Astrocyte (in vitro differentiated cells and primary cell): ENCODE measurements around the gene HNRNPM. TPM values are rescaled to one million over a fixed set of nuclear protein-coding genes. Genes with fewer than 3 reads are reported as not detected.
A peak's percentile ranks its signal among the peaks of the same experiment; 100 is the strongest.

Source experiments
- DNase-seq: peaks from one replicate; pipeline ENCODE4 v3.0.0-alpha.2; 2010; ENCODE audit warnings: low read depth
- FAIRE-seq: peaks from 2 replicates; lab custom pipeline; 2011; peaks lifted over from hg19 to GRCh38; lab: Jason Lieb, UNC
- H2AFZ ChIP-seq: 2 replicates; pipeline ENCODE4 v1.6.0; 2012; ENCODE audit warnings: low read depth, low read length, inconsistent platforms
- H3K27ac ChIP-seq: 2 replicates; pipeline ENCODE4 v1.5.1; 2011; ENCODE audit warnings: low read depth, low read length, inconsistent platforms
- H3K27me3 ChIP-seq: 2 replicates; pipeline ENCODE4 v1.6.0; 2011; ENCODE audit warnings: low read length, inconsistent platforms; ENCODE audit not compliant: insufficient read depth
- H3K36me3 ChIP-seq: 2 replicates; pipeline ENCODE4 v1.5.1; 2011; ENCODE audit warnings: low read length, inconsistent platforms; ENCODE audit not compliant: insufficient read depth
- H3K4me1 ChIP-seq: 2 replicates; pipeline ENCODE4 v1.5.1; 2011; ENCODE audit warnings: low read length, inconsistent platforms; ENCODE audit not compliant: insufficient read depth
- H3K4me2 ChIP-seq: 2 replicates; pipeline ENCODE4 v1.6.0; 2012; ENCODE audit warnings: low read length, inconsistent platforms
- H3K4me3 ChIP-seq: 2 replicates; pipeline ENCODE4 v1.5.1; 2011; ENCODE audit warnings: low read depth, mild to moderate bottlenecking, low read length, inconsistent platforms; ENCODE audit not compliant: insufficient read depth
- H3K79me2 ChIP-seq: 2 replicates; pipeline ENCODE4 v1.6.0; 2012; ENCODE audit warnings: mild to moderate bottlenecking, low read length, inconsistent platforms; ENCODE audit not compliant: insufficient read depth
- H3K9ac ChIP-seq: 2 replicates; pipeline ENCODE4 v1.6.0; 2012; ENCODE audit warnings: mild to moderate bottlenecking, low read length, inconsistent platforms
- H3K9me3 ChIP-seq: 2 replicates; pipeline ENCODE4 v1.5.1; 2012; ENCODE audit warnings: low read depth, mild to moderate bottlenecking, low read length, inconsistent platforms; ENCODE audit not compliant: insufficient read depth
- H4K20me1 ChIP-seq: 2 replicates; pipeline ENCODE4 v1.6.0; 2012; ENCODE audit warnings: low read length, inconsistent platforms; ENCODE audit not compliant: insufficient read depth
- H3K27ac Mint-ChIP-seq: one replicate; pipeline ENCODE4 v1.8.0; 2021; ENCODE audit warnings: mild to moderate bottlenecking, mixed read lengths; ENCODE audit not compliant: unreplicated experiment
- H3K27me3 Mint-ChIP-seq: one replicate; pipeline ENCODE4 v1.8.0; 2021; ENCODE audit warnings: low read depth, mixed read lengths; ENCODE audit not compliant: unreplicated experiment
- H3K36me3 Mint-ChIP-seq: one replicate; pipeline ENCODE4 v1.8.0; 2021; ENCODE audit warnings: low read depth, mixed read lengths; ENCODE audit not compliant: unreplicated experiment
- H3K4me1 Mint-ChIP-seq: one replicate; pipeline ENCODE4 v1.8.0; 2021; ENCODE audit warnings: low read depth, mixed read lengths; ENCODE audit not compliant: unreplicated experiment
- H3K4me3 Mint-ChIP-seq: one replicate; pipeline ENCODE4 v1.8.0; 2021; ENCODE audit warnings: mild to moderate bottlenecking, moderate library complexity, mixed read lengths; ENCODE audit not compliant: unreplicated experiment
- H3K9me3 Mint-ChIP-seq: one replicate; pipeline ENCODE4 v1.8.0; 2021; ENCODE audit warnings: mild to moderate bottlenecking, mixed read lengths; ENCODE audit not compliant: unreplicated experiment
- CTCF ChIP-seq: IDR thresholded peaks from 2 replicates; pipeline ENCODE4 v1.5.1; 2011; ENCODE audit warnings: low read depth, mild to moderate bottlenecking, inconsistent platforms, low read length, moderate library complexity; ENCODE audit not compliant: insufficient read depth
- EZH2 ChIP-seq: IDR thresholded peaks from 2 replicates; pipeline ENCODE4 v1.6.1; 2012; ENCODE audit warnings: mild to moderate bottlenecking, low read length, inconsistent platforms; ENCODE audit not compliant: insufficient read depth
- total RNA-seq: library from RNA; stranded (reverse); gene quantifications from 2 replicates; pipeline ENCODE4 v1.2.1, GENCODE V29; 2021

HNRNPM gene
- total RNA-seq, 1 donor from 2014 or later, result 172 TPM

- H3K36me3 Mint-ChIP-seq, result peaks cover 2% of the 10 kb centered on the region
- H2AFZ ChIP-seq, result no peak overlapping the region
- H3K27ac Mint-ChIP-seq, result peak overlapping the region; percentile 85
- TF ChIP-seq EZH2, result no peak
- TF ChIP-seq CTCF, result no peak
- no peak for DNase-seq
- no peaks in the 10 kb centered on the region for H3K9me3 ChIP-seq
- peak overlapping the region; percentile 76 for H3K4me3 Mint-ChIP-seq
- peak overlapping the region; percentile 2 for H3K27ac ChIP-seq
- H3K4me2 ChIP-seq, result peak overlapping the region; percentile 57
- no peaks in the 10 kb centered on the region for H3K27me3 ChIP-seq
- H4K20me1 ChIP-seq, result peaks cover 94% of the 10 kb centered on the region
- H3K9me3 Mint-ChIP-seq, result no peaks in the 10 kb centered on the region
- H3K4me1 Mint-ChIP-seq, result peaks cover 54% of the 10 kb centered on the region
- no peaks in the 10 kb centered on the region for H3K27me3 Mint-ChIP-seq
- H3K9ac ChIP-seq, result no peak overlapping the region
- H3K4me3 ChIP-seq, result no peak overlapping the region
- peaks cover 98% of the 10 kb centered on the region for H3K79me2 ChIP-seq
- peaks cover 16% of the 10 kb centered on the region for H3K36me3 ChIP-seq
- H3K4me1 ChIP-seq, result peaks cover 17% of the 10 kb centered on the region
- FAIRE-seq, result no peak
Measured at GRCh38 chr19:8451377-8451776, 6.6 kb downstream of the HNRNPM start.

GRCh38 chr19:8451885-8452284 lies 7.1 kb downstream of the HNRNPM start:
- Mint-ChIP-seq H3K27me3 (no peaks in the 10 kb centered on the region), H3K4me3 (peak overlapping the region; percentile 76), H3K27ac (peak overlapping the region; percentile 85), H3K9me3 (no peaks in the 10 kb centered on the region), H3K4me1 (peaks cover 54% of the 10 kb centered on the region), H3K36me3 (peaks cover 7% of the 10 kb centered on the region)
- Histone ChIP-seq H3K4me1 (peaks cover 12% of the 10 kb centered on the region), H3K79me2 (peaks cover 98% of the 10 kb centered on the region), H4K20me1 (peaks cover 94% of the 10 kb centered on the region), H3K27me3 (no peaks in the 10 kb centered on the region), H3K9ac (no peak overlapping the region), H3K4me2 (peak overlapping the region; percentile 57), H3K27ac (peak overlapping the region; percentile 2), H3K4me3 (no peak overlapping the region), H2AFZ (no peak overlapping the region), H3K36me3 (peaks cover 16% of the 10 kb centered on the region), H3K9me3 (no peaks in the 10 kb centered on the region)
- no peak for FAIRE-seq
- peak; percentile 77 for DNase-seq
- TF ChIP-seq EZH2 (no peak), CTCF (no peak)

GRCh38 chr19:8452446-8453123 lies 7.8 kb downstream of the HNRNPM start:
- Histone ChIP-seq H3K27me3 (no peaks in the 10 kb centered on the region), H3K79me2 (peaks cover 98% of the 10 kb centered on the region), H3K4me3 (no peak overlapping the region), H3K9ac (no peak overlapping the region), H3K9me3 (no peaks in the 10 kb centered on the region), H3K27ac (no peak overlapping the region), H2AFZ (no peak overlapping the region), H3K4me2 (peak overlapping the region; percentile 57), H3K36me3 (peaks cover 18% of the 10 kb centered on the region), H4K20me1 (peaks cover 94% of the 10 kb centered on the region), H3K4me1 (peaks cover 17% of the 10 kb centered on the region)
- no peak overlapping the region for H3K27ac Mint-ChIP-seq
- H3K4me1 Mint-ChIP-seq, result peaks cover 52% of the 10 kb centered on the region
- peak overlapping the region; percentile 51 for H3K4me3 Mint-ChIP-seq
- no peaks in the 10 kb centered on the region for H3K9me3 Mint-ChIP-seq
- TF ChIP-seq CTCF (no peak), EZH2 (no peak)
- H3K36me3 Mint-ChIP-seq, result peaks cover 9% of the 10 kb centered on the region
- DNase-seq, result no peak
- H3K27me3 Mint-ChIP-seq, result no peaks in the 10 kb centered on the region
- FAIRE-seq, result no peak
